K562 (cell line): Measurements from ENCODE around the gene MAN1B1. TPM values are rescaled to one million over a fixed set of nuclear protein-coding genes. Genes with fewer than 3 reads are reported as not detected.

Source experiments
- CREB1 ChIP-seq, 2 experiments: sonication (generic) in 1 of 2; formaldehyde crosslinking in 1 of 2; IDR thresholded peaks; 2 replicates each; pipeline versions ENCODE4 v1.6.1 to v1.8.0; 2012 to 2022; ENCODE audit warnings: inconsistent platforms in 1 of 2, mild to moderate bottlenecking in 1 of 2, missing genetic modification reagents in 1 of 2, moderate library complexity in 1 of 2
- KDM4B ChIP-seq, 2 experiments: fragments of 450-650 bp in 1 of 2; sonication (generic) in 1 of 2; IDR thresholded peaks; 2 replicates each; pipeline ENCODE4 v1.6.1; 2016 to 2017; ENCODE audit warnings: borderline replicate concordance in 2 of 2, antibody characterized with exemption in 1 of 2, low read depth in 1 of 2, mild to moderate bottlenecking in 1 of 2
- NFRKB ChIP-seq: fragments of 450-650 bp; IDR thresholded peaks from 2 replicates; pipeline ENCODE4 v1.6.1; 2016; ENCODE audit warnings: low read depth
- PRPF4 ChIP-seq: fragments of 200-400 bp; formaldehyde crosslinking; IDR thresholded peaks from one replicate; pipeline ENCODE4 v1.6.1; 2017; ENCODE audit warnings: low read length, low read depth, mild to moderate bottlenecking; ENCODE audit not compliant: insufficient read depth, poor library complexity, severe bottlenecking
- PYGO2 ChIP-seq: fragments of 450-650 bp; IDR thresholded peaks from 2 replicates; pipeline ENCODE4 v1.6.1; 2016; ENCODE audit warnings: mild to moderate bottlenecking, missing genetic modification characterization, moderate library complexity, missing compliant biosample characterization
- RBM34 ChIP-seq: fragments of 200-400 bp; formaldehyde crosslinking; IDR thresholded peaks from 2 replicates; pipeline ENCODE4 v1.6.1; 2018; ENCODE audit warnings: low read length, borderline replicate concordance; ENCODE audit not compliant: insufficient read depth
- SIN3A ChIP-seq, 2 experiments: fragments of 150-350 bp in 1 of 2; IDR thresholded peaks; 2 replicates each; pipeline ENCODE4 v1.6.1; 2011 to 2016; ENCODE audit warnings: borderline replicate concordance in 2 of 2, low read depth in 2 of 2, low read length in 2 of 2, mild to moderate bottlenecking in 2 of 2, moderate library complexity in 2 of 2; ENCODE audit not compliant: control insufficient read depth in 1 of 2
- SNIP1 ChIP-seq: fragments of 450-650 bp; IDR thresholded peaks from 2 replicates; pipeline ENCODE4 v1.7.1; 2017; ENCODE audit warnings: low read depth, mild to moderate bottlenecking
- ZBTB17 ChIP-seq: fragments of 450-650 bp; formaldehyde crosslinking; IDR thresholded peaks from 2 replicates; pipeline ENCODE4 v1.4.0; 2020; ENCODE audit warnings: mild to moderate bottlenecking
- ZKSCAN1 ChIP-seq: fragments of 150-350 bp; IDR thresholded peaks from 2 replicates; pipeline ENCODE4 v1.6.1; 2016; ENCODE audit warnings: low read depth, low read length
- ZNF133 ChIP-seq: fragments of 250-450 bp; sonication (Bioruptor Pico); IDR thresholded peaks from 2 replicates; pipeline ENCODE4 v1.4.0; 2020; ENCODE audit warnings: mild to moderate bottlenecking
- ZNF253 ChIP-seq: fragments of 250-450 bp; sonication (Bioruptor Pico); conservative IDR thresholded peaks from 2 replicates; pipeline ENCODE4 v1.6.1; 2021; ENCODE audit warnings: mild to moderate bottlenecking
- ZNF41 ChIP-seq: fragments of 250-450 bp; sonication (Bioruptor Pico); conservative IDR thresholded peaks from 2 replicates; pipeline ENCODE4 v1.4.0; 2020; ENCODE audit warnings: mild to moderate bottlenecking
- ZNF766 ChIP-seq: fragments of 200-800 bp; sonication (Bioruptor generic); conservative IDR thresholded peaks from 2 replicates; pipeline ENCODE4 v1.6.1; 2016; ENCODE audit warnings: missing genetic modification characterization, missing compliant biosample characterization
- polyA plus RNA-seq, 8 experiments: library from polyadenylated mRNA; depleted of rRNA in 4 of 8; stranded (reverse) in 5 of 8; unstranded in 3 of 8; fragments of >200 nt; fragmentation: Nextera tagmentation in 2 of 8; fragmentation: Illumina TruSeq in 1 of 8; extraction: Ambion mirVana in 2 of 8; extraction: Trizol in 1 of 8; gene quantifications; 2 replicates each; pipeline versions ENCODE4 v1.2.1 to v1.2.3, GENCODE V29; 2011 to 2014; ENCODE audit warnings: inconsistent platforms in 1 of 8, missing spikeins in 1 of 8
- total RNA-seq, 7 experiments: library from RNA; depleted of rRNA in 6 of 7; stranded (reverse); fragments of >200 nt in 6 of 7; fragmentation: Illumina TruSeq in 2 of 7; extraction: Trizol in 2 of 7; gene quantifications; 2 replicates each; pipeline versions ENCODE4 v1.2.1 to v1.2.3, GENCODE V29; 2011 to 2021; ENCODE audit warnings: low replicate concordance in 1 of 7
- TF ChIP-seq, protein P1 (sequence below): fragments of 450-650 bp; formaldehyde crosslinking; IDR thresholded peaks from 2 replicates; pipeline ENCODE4 v1.4.0; 2020; ENCODE audit warnings: mild to moderate bottlenecking, moderate library complexity
- TF ChIP-seq, protein P2 (sequence below), 2 experiments: fragments of 450-650 bp in 1 of 2; IDR thresholded peaks; 2 replicates each; pipeline ENCODE4 v1.6.1; 2011 to 2017; ENCODE audit warnings: low read depth in 2 of 2, antibody characterized with exemption in 1 of 2, borderline replicate concordance in 1 of 2, low read length in 1 of 2, mild to moderate bottlenecking in 1 of 2, mixed read lengths in 1 of 2; ENCODE audit not compliant: control insufficient read depth in 1 of 2
- TF ChIP-seq, protein P3 (sequence below): fragments of 250-450 bp; sonication (Bioruptor Pico); IDR thresholded peaks from 2 replicates; pipeline ENCODE4 v1.8.0; 2022; ENCODE audit warnings: inconsistent platforms
- TF ChIP-seq, protein P4 (sequence below), 2 experiments: fragments of 450-650 bp; conservative IDR thresholded peaks; 2 replicates each; pipeline ENCODE4 v1.6.1; 2017; ENCODE audit warnings: mild to moderate bottlenecking in 2 of 2, moderate library complexity in 2 of 2

The MAN1B1 gene
- total and polyA plus RNA-seq, 9 of the 15 experiments (the other 6 are each of a cell fraction or from before 2014, with no cell fraction given), result 0.55 to 36.6 (median 27.3) TPM

DNA sequence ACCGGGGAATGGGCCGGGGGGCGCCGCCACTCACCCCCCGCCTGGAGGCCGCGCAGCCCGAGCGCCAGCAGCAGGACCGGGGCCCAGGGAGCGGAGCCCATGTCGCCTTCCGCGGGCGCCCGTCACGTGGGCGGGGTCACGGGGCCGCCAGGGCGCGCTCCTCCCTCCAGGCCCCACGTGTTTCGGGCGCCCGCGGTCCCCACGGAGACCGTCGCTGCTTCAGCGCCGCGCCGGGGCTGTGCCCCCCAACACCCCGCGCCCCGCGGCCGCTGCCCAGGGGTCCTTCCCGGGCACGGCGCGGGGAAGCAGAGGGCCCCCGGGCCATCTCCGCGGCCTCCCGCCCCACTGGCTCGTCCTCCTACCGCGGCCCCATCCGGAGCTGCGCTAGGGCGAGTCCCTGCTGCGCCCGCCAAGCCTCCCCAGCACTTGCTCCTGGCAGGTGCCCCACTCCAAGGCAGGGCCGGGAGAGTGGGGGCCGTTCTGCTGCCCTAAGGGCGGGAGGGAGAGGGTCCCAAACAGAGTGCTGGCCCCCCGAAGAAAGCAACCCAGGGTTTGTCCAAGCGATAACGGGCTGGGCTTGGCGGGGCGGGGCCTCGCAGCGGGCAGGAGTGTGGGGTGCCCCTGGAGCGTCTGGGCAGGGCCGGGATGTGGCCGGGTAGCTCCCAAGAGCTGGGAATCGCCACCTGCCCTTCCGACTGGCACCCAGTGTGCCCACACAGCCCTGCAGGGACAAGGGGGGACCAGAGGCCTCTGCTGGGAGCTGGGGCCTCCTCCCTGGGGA, 28.0 kb downstream of the MAN1B1 start, which contains the start of gene DPP7 (continued):
- TF ChIP-seq, protein P1, sequence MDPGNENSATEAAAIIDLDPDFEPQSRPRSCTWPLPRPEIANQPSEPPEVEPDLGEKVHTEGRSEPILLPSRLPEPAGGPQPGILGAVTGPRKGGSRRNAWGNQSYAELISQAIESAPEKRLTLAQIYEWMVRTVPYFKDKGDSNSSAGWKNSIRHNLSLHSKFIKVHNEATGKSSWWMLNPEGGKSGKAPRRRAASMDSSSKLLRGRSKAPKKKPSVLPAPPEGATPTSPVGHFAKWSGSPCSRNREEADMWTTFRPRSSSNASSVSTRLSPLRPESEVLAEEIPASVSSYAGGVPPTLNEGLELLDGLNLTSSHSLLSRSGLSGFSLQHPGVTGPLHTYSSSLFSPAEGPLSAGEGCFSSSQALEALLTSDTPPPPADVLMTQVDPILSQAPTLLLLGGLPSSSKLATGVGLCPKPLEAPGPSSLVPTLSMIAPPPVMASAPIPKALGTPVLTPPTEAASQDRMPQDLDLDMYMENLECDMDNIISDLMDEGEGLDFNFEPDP, result no peak
- TF ChIP-seq SIN3A (IDR thresholded peaks at IDR 0.05; ENCODE audit: borderline replicate concordance in 2 of 2, control insufficient read depth in 1 of 2, low read depth in 2 of 2, low read length in 2 of 2) (peak; percentile 72 to 92; a peak in 3 of 4 replicates), ZNF133 (CRISPR knock-in tag) (no peak), ZKSCAN1 (no peak), PRPF4 (no peak), NFRKB (no peak), PYGO2 (tag) (no peak), RBM34 (no peak), ZNF766 (no peak), ZNF253 (CRISPR knock-in tag) (no peak), KDM4B (IDR thresholded peaks at IDR 0.05; ENCODE audit: borderline replicate concordance in 2 of 2, low read depth in 1 of 2) (no peak), ZBTB17 (CRISPR knock-in tag) (0 out of 2 replicates have a peak, but pooled peaks have one; percentile 63), CREB1 (IDR thresholded peaks at IDR 0.05) (no peak), CREB1 (CRISPR knock-in tag; IDR thresholded peaks at IDR 0.05) (no peak), ZNF41 (no peak), SNIP1 (no peak)
- TF ChIP-seq, protein P2, sequence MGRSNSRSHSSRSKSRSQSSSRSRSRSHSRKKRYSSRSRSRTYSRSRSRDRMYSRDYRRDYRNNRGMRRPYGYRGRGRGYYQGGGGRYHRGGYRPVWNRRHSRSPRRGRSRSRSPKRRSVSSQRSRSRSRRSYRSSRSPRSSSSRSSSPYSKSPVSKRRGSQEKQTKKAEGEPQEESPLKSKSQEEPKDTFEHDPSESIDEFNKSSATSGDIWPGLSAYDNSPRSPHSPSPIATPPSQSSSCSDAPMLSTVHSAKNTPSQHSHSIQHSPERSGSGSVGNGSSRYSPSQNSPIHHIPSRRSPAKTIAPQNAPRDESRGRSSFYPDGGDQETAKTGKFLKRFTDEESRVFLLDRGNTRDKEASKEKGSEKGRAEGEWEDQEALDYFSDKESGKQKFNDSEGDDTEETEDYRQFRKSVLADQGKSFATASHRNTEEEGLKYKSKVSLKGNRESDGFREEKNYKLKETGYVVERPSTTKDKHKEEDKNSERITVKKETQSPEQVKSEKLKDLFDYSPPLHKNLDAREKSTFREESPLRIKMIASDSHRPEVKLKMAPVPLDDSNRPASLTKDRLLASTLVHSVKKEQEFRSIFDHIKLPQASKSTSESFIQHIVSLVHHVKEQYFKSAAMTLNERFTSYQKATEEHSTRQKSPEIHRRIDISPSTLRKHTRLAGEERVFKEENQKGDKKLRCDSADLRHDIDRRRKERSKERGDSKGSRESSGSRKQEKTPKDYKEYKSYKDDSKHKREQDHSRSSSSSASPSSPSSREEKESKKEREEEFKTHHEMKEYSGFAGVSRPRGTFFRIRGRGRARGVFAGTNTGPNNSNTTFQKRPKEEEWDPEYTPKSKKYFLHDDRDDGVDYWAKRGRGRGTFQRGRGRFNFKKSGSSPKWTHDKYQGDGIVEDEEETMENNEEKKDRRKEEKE (IDR thresholded peaks at IDR 0.05; ENCODE audit: borderline replicate concordance in 1 of 2, control insufficient read depth in 1 of 2, low read depth in 2 of 2, low read length in 1 of 2), result no peak
- TF ChIP-seq, protein P3, sequence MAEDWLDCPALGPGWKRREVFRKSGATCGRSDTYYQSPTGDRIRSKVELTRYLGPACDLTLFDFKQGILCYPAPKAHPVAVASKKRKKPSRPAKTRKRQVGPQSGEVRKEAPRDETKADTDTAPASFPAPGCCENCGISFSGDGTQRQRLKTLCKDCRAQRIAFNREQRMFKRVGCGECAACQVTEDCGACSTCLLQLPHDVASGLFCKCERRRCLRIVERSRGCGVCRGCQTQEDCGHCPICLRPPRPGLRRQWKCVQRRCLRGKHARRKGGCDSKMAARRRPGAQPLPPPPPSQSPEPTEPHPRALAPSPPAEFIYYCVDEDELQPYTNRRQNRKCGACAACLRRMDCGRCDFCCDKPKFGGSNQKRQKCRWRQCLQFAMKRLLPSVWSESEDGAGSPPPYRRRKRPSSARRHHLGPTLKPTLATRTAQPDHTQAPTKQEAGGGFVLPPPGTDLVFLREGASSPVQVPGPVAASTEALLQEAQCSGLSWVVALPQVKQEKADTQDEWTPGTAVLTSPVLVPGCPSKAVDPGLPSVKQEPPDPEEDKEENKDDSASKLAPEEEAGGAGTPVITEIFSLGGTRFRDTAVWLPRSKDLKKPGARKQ (CRISPR knock-in tag), result no peak
- TF ChIP-seq, protein P4, sequence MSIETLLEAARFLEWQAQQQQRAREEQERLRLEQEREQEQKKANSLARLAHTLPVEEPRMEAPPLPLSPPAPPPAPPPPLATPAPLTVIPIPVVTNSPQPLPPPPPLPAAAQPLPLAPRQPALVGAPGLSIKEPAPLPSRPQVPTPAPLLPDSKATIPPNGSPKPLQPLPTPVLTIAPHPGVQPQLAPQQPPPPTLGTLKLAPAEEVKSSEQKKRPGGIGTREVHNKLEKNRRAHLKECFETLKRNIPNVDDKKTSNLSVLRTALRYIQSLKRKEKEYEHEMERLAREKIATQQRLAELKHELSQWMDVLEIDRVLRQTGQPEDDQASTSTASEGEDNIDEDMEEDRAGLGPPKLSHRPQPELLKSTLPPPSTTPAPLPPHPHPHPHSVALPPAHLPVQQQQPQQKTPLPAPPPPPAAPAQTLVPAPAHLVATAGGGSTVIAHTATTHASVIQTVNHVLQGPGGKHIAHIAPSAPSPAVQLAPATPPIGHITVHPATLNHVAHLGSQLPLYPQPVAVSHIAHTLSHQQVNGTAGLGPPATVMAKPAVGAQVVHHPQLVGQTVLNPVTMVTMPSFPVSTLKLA (conservative IDR thresholded peaks at IDR 0.05), result peak; percentile 59 to 87; a peak in 3 of 4 replicates
